T47D (cell line): ENCODE measurements around the gene CDC34.
A peak's percentile ranks its signal among the peaks of the same experiment; 100 is the strongest.

Experiments used
- DNase-seq, 2 experiments: peaks; one replicate each; pipeline versions ENCODE4 v3.0.0 to v3.0.0-alpha.2; 2011 to 2012; ENCODE audit warnings: low read depth in 1 of 2, low spot score in 1 of 2
- JUND ChIP-seq: IDR thresholded peaks from 2 replicates; pipeline ENCODE4 v1.6.1; 2012; ENCODE audit warnings: low read depth
- in situ Hi-C: cut with HindIII; loops from 2 replicates; pipeline ENCODE4 v1.10.0; 2016; ENCODE audit warnings: low sequenced_read_pairs, low pct_unique_long_range_greater_than_20kb

The CDC34 gene

GRCh38 chr19:535017-535835 lies 3.7 kb downstream of the CDC34 start:
- no peak for TF ChIP-seq JUND
- in situ Hi-C loops = no loop called here
- DNase-seq = peak in 1 of 2 experiments; percentile 39

- TF ChIP-seq JUND = no peak
- in situ Hi-C loops = no loop called here
- DNase-seq = no peak
Measured at GRCh38 chr19:536031-536880, 4.7 kb downstream of the CDC34 start.

DNA sequence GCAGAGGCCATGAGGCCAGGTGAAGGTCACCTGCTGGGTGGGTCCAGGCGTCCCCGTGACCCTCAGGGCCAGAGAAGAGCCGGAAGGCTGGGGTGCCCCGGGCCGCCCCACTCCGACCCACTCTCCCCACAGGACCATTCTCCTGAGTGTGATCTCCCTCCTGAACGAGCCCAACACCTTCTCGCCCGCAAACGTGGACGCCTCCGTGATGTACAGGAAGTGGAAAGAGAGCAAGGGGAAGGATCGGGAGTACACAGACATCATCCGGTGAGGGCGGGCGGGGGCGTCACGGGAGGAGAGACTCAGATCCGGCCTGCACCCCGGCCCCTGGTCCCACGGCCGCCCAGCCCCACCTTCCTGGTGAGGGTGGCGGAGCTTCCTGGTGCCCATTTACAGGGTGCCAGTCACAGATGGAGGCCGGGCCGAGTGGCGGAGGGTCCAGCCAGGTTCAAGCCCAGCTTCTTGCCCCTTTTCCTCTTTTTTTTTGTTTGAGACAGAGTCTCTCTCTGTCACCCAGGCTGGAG lies 5.4 kb downstream of the CDC34 start:
- in situ Hi-C loops = no loop called here
- DNase-seq = no peak
- no peak for TF ChIP-seq JUND

- in situ Hi-C loops = no loop called here
- TF ChIP-seq JUND = no peak
- no peak for DNase-seq
Measured at GRCh38 chr19:538641-539428, 7.3 kb downstream of the CDC34 start.

GRCh38 chr19:539429-540030 lies 8.0 kb downstream of the CDC34 start:
- TF ChIP-seq JUND = no peak
- DNase-seq = no peak
- in situ Hi-C loops = no loop called here

- no peak for TF ChIP-seq JUND
- in situ Hi-C loops = no loop called here
- no peak for DNase-seq
Measured at GRCh38 chr19:540867-541637, 9.5 kb downstream of the CDC34 start.

- TF ChIP-seq JUND = no peak
- no peak for DNase-seq
- in situ Hi-C loops = no loop called here
Measured at GRCh38 chr19:541699-542098, 10.1 kb downstream of the CDC34 start.

- no peak for TF ChIP-seq JUND
- DNase-seq = no peak
- in situ Hi-C loops = no loop called here
Measured at GRCh38 chr19:542173-542866, 10.8 kb downstream of the CDC34 start.

- TF ChIP-seq JUND = no peak
- in situ Hi-C loops = no loop called here
Measured at GRCh38 chr19:543910-544608, 12.5 kb downstream of the CDC34 start, which contains the start of gene GZMM. GZMM (plus strand) TSS chr19:544053; CDS start chr19:544072, 19 bp downstream.

DNA sequence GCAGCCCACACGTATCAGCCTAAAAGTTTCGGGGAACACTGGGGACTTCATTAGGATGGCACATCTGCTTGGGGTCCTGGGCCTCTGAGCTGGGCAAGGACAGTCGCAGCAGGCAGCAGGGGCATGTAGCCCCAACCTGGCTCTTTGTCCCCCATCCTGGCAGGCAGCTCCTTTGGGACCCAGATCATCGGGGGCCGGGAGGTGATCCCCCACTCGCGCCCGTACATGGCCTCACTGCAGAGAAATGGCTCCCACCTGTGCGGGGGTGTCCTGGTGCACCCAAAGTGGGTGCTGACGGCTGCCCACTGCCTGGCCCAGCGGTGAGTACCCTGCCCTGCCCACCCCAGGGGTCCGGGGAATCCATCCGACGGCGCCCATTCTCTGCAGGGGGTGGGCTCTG lies 15.6 kb downstream of the CDC34 start:
- no peak for DNase-seq
- in situ Hi-C loops = no loop called here
- TF ChIP-seq JUND = no peak

More at GRCh38 chr19:543910-544608, 12.5 kb downstream of the CDC34 start, which contains the start of gene GZMM:
- DNase-seq = no peak
